HG03342 (cell line): ENCODE measurements around the gene BDKRB2.
A peak's percentile ranks its signal among the peaks of the same experiment; 100 is the strongest.

Experiments
- ATAC-seq: cut with Tn5 transposase; IDR thresholded peaks from one replicate; pipeline ENCODE4 v1.9.1; 2021; ENCODE audit warnings: mild to moderate bottlenecking, moderate library complexity; ENCODE audit not compliant: unreplicated experiment

Gene BDKRB2

GRCh38 chr14:96176275-96176674 lies 28.4 kb upstream of the BDKRB2 start:
- no peak for ATAC-seq

DNA sequence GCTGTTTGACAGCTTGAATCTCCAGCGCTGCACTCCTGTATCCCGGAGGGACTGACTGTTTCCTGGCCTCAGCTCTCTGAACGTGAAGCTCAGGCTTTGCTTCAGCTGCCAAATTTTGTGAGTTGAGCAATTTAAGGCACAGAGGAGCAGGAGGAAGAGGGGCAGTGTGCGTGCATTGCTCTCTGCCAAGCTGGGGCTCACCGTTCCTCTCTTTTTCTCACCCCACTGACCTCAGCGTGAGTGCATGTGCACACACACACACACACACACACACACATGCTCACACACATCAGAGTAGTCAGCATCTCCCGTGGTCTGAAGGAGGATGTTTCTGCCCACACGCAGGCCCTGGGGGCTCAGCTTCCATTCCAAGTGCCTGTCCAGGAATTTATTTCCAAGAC lies 27.8 kb upstream of the BDKRB2 start:
- ATAC-seq: no peak

GRCh38 chr14:96177766-96178375 lies 26.8 kb upstream of the BDKRB2 start:
- ATAC-seq: no peak

GRCh38 chr14:96178461-96179321 lies 25.9 kb upstream of the BDKRB2 start:
- ATAC-seq: no peak

DNA sequence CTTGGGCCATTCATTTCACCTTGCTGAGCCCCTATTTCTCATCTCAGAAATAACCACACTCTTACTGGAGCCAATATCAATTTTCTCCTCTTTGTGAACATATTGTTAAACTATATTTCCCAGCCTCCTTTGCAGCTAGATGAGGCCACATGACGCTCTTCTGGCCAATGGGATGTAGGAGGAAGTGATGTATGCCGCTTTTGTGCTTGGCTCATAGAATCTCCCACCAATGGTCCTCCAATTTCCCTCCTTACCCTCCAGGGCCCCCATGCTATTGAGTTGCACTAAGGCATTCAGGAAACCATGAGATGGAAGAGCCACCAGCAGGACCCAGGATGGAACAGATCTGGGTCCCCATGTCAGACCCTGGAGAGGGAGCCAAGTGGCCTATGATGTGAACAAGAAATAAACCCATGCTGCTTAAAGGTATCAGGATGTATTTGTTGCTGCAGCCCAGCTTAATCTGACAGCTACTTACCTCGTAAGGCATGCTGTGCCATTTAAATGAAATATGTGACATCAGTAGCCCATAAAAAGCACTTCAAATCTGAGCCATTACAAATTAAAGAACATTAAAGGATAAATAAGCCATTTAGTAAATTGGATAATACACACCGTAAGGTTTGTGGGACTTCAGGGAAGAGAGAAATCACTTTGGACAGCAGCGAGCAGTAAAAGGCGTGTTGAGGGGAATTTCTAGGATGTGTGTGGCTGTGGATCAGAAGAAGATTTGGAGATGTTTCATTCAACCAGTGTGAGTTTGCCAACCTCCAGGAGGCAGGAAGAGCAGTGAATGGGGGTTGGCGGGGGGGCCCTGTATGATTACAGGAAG lies 24.4 kb upstream of the BDKRB2 start:
- no peak for ATAC-seq

- no peak for ATAC-seq
Measured at GRCh38 chr14:96181186-96182056, 23.2 kb upstream of the BDKRB2 start.

GRCh38 chr14:96182546-96182945 lies 22.1 kb upstream of the BDKRB2 start:
- no peak for ATAC-seq

GRCh38 chr14:96184737-96185136 lies 19.9 kb upstream of the BDKRB2 start:
- no peak for ATAC-seq

- no peak for ATAC-seq
Measured at GRCh38 chr14:96187216-96188031, 17.2 kb upstream of the BDKRB2 start.

DNA sequence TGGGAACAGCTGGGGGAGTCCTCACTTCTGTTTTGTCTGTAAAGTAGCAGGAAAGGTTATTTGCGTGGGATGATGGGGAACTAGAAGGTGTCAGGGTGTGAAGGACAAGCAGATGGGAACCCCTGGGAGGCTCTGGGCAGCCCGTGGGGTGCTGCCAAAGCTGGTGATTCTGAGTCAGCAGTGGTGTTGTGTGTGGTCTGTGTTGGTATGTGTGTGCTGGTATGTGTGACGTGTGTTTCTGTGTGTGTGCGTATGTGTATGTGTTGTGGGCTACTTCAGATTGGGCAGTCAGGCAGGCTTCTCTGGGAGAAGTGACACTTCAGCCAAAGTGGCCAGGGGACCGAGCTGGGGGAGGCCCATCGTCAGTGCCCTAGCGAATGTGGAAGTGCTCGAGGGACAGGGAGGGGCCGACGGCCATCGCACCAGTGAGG lies 15.3 kb upstream of the BDKRB2 start:
- peak; percentile 58 for ATAC-seq

DNA sequence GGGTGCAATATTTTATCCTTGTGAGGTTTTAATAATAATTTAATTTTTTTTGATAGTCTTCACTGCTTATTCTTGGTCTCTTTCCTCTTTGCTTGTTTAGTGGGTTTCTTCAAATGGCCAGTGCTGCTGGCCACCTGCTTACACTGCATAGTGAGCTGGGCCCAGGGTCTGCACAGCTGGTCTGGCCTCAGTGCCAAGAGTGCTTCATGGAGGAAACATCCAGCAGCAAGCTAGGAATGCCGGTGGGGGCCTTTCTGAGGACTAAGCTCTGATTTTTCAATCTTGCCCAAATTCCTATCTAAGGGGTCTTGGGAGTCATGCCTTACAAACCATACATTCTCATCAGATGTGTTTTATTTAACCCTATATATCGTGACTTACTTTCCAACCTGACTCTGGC lies 13.3 kb upstream of the BDKRB2 start:
- no peak for ATAC-seq

GRCh38 chr14:96191841-96192462 lies 12.7 kb upstream of the BDKRB2 start:
- no peak for ATAC-seq

- ATAC-seq: no peak
Measured at GRCh38 chr14:96192975-96193805, 11.4 kb upstream of the BDKRB2 start.

DNA sequence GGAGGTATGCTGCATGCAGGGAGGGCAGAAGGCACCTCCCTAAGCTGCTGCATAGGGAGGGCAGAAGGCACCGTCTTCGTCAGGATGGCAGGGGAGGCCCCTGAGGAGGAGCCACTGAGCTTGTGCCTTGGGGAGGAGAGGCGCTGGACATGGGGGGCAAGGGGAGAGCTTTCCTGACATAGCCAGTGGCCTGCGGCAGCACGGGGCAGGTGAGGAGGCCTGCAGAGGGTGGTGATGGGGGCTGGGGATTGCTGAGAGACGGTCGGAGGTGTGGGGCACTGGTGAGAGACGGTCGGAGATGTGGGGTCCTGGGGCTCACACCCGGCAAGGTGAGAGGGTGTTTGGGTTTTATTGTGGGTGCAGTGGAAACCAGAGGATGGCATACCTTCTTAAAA lies 10.4 kb upstream of the BDKRB2 start:
- no peak for ATAC-seq

DNA sequence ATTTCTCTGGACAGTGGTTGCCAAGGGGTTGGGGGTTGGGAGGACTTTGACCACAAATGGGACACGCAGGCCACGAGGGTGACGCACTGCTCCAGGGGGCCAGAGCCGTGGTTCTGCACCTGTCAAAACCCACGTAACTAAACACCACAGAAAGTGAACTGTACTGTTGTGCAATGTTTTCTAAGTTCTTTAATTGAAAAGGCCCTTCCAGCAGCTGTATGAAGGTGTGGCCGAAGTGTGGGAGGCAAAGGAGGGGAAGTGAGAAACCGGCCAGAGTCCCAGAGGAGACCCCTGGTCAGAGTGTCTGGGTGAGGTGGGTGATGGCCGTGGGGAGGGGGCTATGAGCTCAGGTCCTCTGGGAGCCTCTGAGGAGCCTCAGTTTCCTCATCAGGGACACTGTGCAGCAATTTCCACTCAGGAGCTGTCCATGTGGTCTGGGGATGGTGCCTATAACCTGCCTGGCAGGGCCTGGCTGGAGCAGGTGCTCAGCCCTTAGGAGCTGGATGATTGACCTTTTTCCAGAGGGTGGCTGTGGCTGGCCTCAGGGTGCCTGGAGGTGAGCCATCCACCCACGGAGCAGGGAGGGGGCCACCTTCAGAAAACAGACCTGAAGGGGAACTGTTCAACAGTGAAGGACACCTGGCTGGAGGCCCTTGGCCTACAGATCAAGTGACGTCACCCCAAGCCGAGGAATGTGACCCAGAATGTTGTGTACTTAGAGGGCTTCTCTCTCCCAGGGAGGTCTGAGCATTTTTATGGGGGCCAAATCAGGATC lies 9.8 kb upstream of the BDKRB2 start:
- no peak for ATAC-seq

GRCh38 chr14:96195441-96196081 lies 9.1 kb upstream of the BDKRB2 start:
- ATAC-seq: no peak

DNA sequence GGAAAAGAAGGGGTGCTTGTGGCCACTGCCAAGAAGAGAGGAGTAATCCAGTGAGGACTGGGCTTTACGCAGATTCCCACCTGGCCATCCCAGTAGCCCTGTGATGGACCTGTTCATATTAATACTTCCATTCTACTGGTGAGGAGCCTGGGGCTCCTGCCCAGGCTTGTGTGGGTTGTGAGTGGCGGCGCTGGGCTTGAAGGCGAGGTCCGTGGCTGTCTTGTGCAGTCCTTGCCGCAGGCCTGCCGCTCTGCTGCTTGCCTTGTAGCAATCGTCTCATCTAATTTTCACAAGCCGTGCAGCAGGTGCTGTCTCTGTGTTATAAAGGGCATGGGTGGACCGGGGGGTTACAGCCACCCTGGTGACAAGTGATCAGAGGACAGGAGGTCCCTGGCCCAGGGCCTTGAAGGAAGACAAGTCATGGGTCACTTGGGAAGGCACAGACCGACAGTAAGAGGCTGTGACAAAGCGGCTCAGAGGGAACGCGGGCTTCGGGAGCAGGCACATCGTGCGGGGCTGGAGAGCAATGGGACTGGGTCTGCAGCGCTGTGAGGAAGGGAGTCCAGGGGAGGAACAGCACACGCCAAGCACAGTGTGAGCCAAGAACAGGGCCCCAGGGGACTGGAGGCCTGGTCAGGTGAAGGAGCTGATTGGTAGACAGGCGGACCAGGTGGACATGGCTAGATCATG lies 7.3 kb upstream of the BDKRB2 start:
- ATAC-seq: no peak
